ENCODE data around the gene CBX8. TPM values are rescaled to one million over a fixed set of nuclear protein-coding genes. Genes with fewer than 3 reads are reported as not detected.

The CBX8 gene
- total and polyA plus RNA-seq, 2 of the 13 experiments (the other 11 are each of a cell fraction or from before 2014, with no cell fraction given), result 0.34 to 12.6 TPM

GRCh38 chr17:79798299-79799173 is 1.7 kb upstream of the CBX8 start (continued):
- peak; percentile 40; the same call in 1 of the 2 replicates for TF ChIP-seq LBX2 (CRISPR knock-in tag; IDR thresholded peaks at IDR 0.05; ENCODE audit: borderline replicate concordance)
- TF ChIP-seq ZNF619 (CRISPR knock-in tag; IDR thresholded peaks at IDR 0.05), result peak; percentile 65; the same call in 1 of the 2 replicates
- no peak for TF ChIP-seq ZNF329 (CRISPR knock-in tag; IDR thresholded peaks at IDR 0.05; ENCODE audit: low read depth)
- TF ChIP-seq MTF2 (CRISPR knock-in tag; IDR thresholded peaks at IDR 0.05; ENCODE audit: borderline replicate concordance), result peak; percentile 81; the same call in 1 of the 2 replicates
- TF ChIP-seq, protein P1, sequence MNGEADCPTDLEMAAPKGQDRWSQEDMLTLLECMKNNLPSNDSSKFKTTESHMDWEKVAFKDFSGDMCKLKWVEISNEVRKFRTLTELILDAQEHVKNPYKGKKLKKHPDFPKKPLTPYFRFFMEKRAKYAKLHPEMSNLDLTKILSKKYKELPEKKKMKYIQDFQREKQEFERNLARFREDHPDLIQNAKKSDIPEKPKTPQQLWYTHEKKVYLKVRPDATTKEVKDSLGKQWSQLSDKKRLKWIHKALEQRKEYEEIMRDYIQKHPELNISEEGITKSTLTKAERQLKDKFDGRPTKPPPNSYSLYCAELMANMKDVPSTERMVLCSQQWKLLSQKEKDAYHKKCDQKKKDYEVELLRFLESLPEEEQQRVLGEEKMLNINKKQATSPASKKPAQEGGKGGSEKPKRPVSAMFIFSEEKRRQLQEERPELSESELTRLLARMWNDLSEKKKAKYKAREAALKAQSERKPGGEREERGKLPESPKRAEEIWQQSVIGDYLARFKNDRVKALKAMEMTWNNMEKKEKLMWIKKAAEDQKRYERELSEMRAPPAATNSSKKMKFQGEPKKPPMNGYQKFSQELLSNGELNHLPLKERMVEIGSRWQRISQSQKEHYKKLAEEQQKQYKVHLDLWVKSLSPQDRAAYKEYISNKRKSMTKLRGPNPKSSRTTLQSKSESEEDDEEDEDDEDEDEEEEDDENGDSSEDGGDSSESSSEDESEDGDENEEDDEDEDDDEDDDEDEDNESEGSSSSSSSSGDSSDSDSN (CRISPR knock-in tag; IDR thresholded peaks at IDR 0.05), result peak; percentile 46; the same call in 1 of the 2 replicates
- no peak for TF ChIP-seq ZNF724P (CRISPR knock-in tag; IDR thresholded peaks at IDR 0.05; ENCODE audit: borderline replicate concordance)
- no peak for TF ChIP-seq ZNF773 (CRISPR knock-in tag; IDR thresholded peaks at IDR 0.05; ENCODE audit: borderline replicate concordance)
- TF ChIP-seq AGO2 (optimal IDR thresholded peaks at IDR 0.05; ENCODE audit: low read depth, low read length), result peak; percentile 52
- TF ChIP-seq IKZF5 (CRISPR knock-in tag; IDR thresholded peaks at IDR 0.05), result no peak
- TF ChIP-seq SNAPC4 (CRISPR knock-in tag; IDR thresholded peaks at IDR 0.05), result no peak
- TF ChIP-seq ZFP37 (CRISPR knock-in tag; IDR thresholded peaks at IDR 0.05; ENCODE audit: borderline replicate concordance), result 0 out of 2 replicates have a peak, but pooled peaks have one; percentile 39
- peak; percentile 20; the same call in 1 of the 2 replicates for TF ChIP-seq ETV5 (CRISPR knock-in tag; IDR thresholded peaks at IDR 0.05; ENCODE audit: borderline replicate concordance)
- 0 out of 2 replicates have a peak, but pooled peaks have one; percentile 50 for TF ChIP-seq ZNF44 (CRISPR knock-in tag; IDR thresholded peaks at IDR 0.05)
- peak; percentile 18; the same call in 1 of the 2 replicates for TF ChIP-seq ZNF343 (CRISPR knock-in tag; IDR thresholded peaks at IDR 0.05)
- no peak for TF ChIP-seq ZNF484 (CRISPR knock-in tag; IDR thresholded peaks at IDR 0.05; ENCODE audit: borderline replicate concordance, low read depth)
- TF ChIP-seq TGIF2 (CRISPR knock-in tag; IDR thresholded peaks at IDR 0.05), result peak; percentile 31; the same call in 1 of the 2 replicates
- no peak for TF ChIP-seq ZKSCAN8 (CRISPR knock-in tag; IDR thresholded peaks at IDR 0.05; ENCODE audit: borderline replicate concordance)
- TF ChIP-seq ZNF331 (CRISPR knock-in tag; IDR thresholded peaks at IDR 0.05), result no peak
- TF ChIP-seq NFYB (CRISPR knock-in tag; IDR thresholded peaks at IDR 0.05), result no peak
- TF ChIP-seq TEAD2 (CRISPR knock-in tag; IDR thresholded peaks at IDR 0.05), result peak; percentile 39; the same call in 1 of the 2 replicates

Data from HepG2 (cell line).